Thoracic aorta (tissue), 2 donors: Measurements from ENCODE around the gene NME8. TPM values are rescaled to one million over a fixed set of nuclear protein-coding genes. Genes with fewer than 3 reads are reported as not detected.
"Not testable (repeated sequence)": the region's sequence is repeated elsewhere in the genome, so short reads cannot be mapped to it uniquely, and the experiment has no call there.

Source experiments
- ATAC-seq: fragments of 150-250 bp; one replicate; pipeline ENCODE4 v1.8.0; 2017; ENCODE audit warnings: low read depth; ENCODE audit not compliant: insufficient number of reproducible peaks, low FRiP score
- DNase-seq: peaks from one replicate; pipeline ENCODE4 v3.0.0-alpha.2; 2020; ENCODE audit warnings: low spot score
- H3K27ac ChIP-seq, 2 donors: fragments of 200-600 bp; sonication (generic); 1 replicate in 1 of 2; 2 replicates in 1 of 2; pipeline ENCODE4 v1.5.1; 2016; ENCODE audit warnings: mild to moderate bottlenecking in 2 of 2, moderate library complexity in 2 of 2
- H3K27me3 ChIP-seq: fragments of 200-600 bp; sonication (generic); replicated peaks from 2 replicates; pipeline ENCODE4 v1.6.0; 2016; ENCODE audit warnings: mild to moderate bottlenecking; ENCODE audit not compliant: insufficient read depth
- H3K36me3 ChIP-seq: fragments of 200-600 bp; sonication (generic); one replicate; pipeline ENCODE4 v1.5.1; 2016
- H3K4me1 ChIP-seq, 2 donors: fragments of 200-600 bp; sonication (generic); 1 replicate in 1 of 2; 2 replicates in 1 of 2; pipeline versions ENCODE4 v1.5.1 to v1.6.0; 2016; ENCODE audit warnings: low read depth in 2 of 2, mild to moderate bottlenecking in 1 of 2; ENCODE audit not compliant: control insufficient read depth in 1 of 2
- H3K4me3 ChIP-seq: fragments of 200-600 bp; sonication (generic); 2 replicates; pipeline ENCODE4 v1.5.1; 2016; ENCODE audit warnings: mild to moderate bottlenecking
- H3K9me3 ChIP-seq: fragments of 200-600 bp; sonication (generic); 2 replicates; pipeline ENCODE4 v1.5.1; 2016
- total RNA-seq, 2 donors: library from RNA; depleted of rRNA; stranded (reverse); fragments of >200 nt; gene quantifications; one replicate each; pipeline versions ENCODE4 v1.1.0 to v1.2.3, GENCODE V29; 2016
- TF ChIP-seq, protein P1 (sequence below): fragments of 200-600 bp; sonication (generic); IDR thresholded peaks from one replicate; pipeline ENCODE4 v1.5.1; 2019; ENCODE audit warnings: antibody characterized with exemption

Gene NME8, protein sequence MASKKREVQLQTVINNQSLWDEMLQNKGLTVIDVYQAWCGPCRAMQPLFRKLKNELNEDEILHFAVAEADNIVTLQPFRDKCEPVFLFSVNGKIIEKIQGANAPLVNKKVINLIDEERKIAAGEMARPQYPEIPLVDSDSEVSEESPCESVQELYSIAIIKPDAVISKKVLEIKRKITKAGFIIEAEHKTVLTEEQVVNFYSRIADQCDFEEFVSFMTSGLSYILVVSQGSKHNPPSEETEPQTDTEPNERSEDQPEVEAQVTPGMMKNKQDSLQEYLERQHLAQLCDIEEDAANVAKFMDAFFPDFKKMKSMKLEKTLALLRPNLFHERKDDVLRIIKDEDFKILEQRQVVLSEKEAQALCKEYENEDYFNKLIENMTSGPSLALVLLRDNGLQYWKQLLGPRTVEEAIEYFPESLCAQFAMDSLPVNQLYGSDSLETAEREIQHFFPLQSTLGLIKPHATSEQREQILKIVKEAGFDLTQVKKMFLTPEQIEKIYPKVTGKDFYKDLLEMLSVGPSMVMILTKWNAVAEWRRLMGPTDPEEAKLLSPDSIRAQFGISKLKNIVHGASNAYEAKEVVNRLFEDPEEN
- not detected for total RNA-seq

DNA sequence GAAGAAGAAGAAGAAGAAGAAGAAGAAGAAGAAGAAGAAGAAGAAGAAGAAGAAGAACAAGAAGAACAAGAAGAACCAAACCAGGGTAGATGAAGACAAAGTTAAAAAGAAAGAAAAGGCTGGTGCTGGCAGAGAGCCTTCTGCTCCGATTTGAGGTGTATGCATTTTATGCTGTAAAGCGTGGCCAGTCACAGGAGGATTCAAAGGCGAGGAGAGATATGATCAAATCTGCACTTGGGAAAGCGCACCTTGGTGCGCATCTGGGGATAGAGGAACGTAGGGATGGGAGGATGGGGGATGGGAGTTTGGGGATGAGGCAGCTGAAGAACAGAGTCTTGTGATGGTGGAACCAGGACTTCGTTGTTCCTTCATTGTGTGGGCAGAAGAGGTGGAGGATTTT lies at the start of gene NME8:
Gene NME8 (plus strand): TSS at position 301 of the 400 bp plus-strand sequence. CDS start 1,670 bp downstream, outside the sequence.
- no peak within 1 kb of the TSS for H3K27ac ChIP-seq
- TF ChIP-seq, protein P1, sequence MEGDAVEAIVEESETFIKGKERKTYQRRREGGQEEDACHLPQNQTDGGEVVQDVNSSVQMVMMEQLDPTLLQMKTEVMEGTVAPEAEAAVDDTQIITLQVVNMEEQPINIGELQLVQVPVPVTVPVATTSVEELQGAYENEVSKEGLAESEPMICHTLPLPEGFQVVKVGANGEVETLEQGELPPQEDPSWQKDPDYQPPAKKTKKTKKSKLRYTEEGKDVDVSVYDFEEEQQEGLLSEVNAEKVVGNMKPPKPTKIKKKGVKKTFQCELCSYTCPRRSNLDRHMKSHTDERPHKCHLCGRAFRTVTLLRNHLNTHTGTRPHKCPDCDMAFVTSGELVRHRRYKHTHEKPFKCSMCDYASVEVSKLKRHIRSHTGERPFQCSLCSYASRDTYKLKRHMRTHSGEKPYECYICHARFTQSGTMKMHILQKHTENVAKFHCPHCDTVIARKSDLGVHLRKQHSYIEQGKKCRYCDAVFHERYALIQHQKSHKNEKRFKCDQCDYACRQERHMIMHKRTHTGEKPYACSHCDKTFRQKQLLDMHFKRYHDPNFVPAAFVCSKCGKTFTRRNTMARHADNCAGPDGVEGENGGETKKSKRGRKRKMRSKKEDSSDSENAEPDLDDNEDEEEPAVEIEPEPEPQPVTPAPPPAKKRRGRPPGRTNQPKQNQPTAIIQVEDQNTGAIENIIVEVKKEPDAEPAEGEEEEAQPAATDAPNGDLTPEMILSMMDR, result no peak
- ATAC-seq (no peak), DNase-seq (no peak)
- no peak within 1 kb of the TSS for H3K4me3 ChIP-seq
- H3K27me3 ChIP-seq, result no peaks in the 10 kb centered on the region
- no peaks in the 10 kb centered on the region for H3K9me3 ChIP-seq
- no peaks in the 10 kb centered on the region for H3K4me1 ChIP-seq
- no peaks in the 10 kb centered on the region for H3K36me3 ChIP-seq

DNA sequence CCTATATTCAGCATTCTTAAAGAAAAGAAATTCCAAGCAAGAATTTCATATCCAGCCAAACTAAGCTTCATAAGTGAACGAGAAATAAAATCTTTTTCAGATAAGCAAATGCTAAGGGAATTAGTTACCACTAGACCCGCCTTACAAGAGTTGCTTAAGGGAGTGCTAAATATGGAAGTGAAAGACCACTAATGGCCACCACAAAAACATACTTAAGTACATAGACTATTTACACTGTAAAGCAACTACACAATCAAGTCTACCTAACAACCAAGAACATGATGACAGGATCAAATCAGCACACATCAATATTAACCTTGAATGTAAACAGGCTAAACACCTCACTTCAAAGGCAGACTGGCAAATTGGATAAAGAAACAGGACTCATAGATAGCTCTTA lies 42.2 kb upstream of the NME8 start:
- H3K36me3 ChIP-seq, result no peaks in the 10 kb centered on the region
- no peaks in the 10 kb centered on the region for H3K9me3 ChIP-seq
- H3K27me3 ChIP-seq, result no peaks in the 10 kb centered on the region
- H3K4me1 ChIP-seq, result no peaks in the 10 kb centered on the region
- H3K4me3 ChIP-seq, result no peak overlapping the region
- ATAC-seq (no peak), DNase-seq (no peak)
- H3K27ac ChIP-seq, result no peak overlapping the region
- TF ChIP-seq, protein P1, result no peak

DNA sequence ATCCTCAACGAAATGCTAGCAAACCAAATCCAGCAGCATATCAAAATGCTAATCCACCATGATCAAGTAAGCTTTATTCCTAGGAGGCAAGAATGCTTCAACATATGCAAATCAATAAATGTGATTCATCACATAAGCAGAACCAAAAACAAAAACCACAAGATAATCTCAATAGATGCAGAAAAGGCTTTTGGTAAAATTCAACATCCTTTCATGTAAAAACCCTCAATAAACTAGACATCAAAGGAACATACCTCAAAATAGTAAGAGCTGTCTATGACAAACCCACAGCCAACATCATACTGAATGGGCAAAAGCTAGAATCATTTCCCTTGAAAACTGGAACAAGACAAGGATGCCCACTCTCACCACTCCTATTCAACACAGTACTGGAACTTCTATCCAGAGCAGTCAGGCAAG lies 36.2 kb upstream of the NME8 start:
- DNase-seq, H3K27ac ChIP-seq, H3K27me3 ChIP-seq, H3K9me3 ChIP-seq, H3K4me3 ChIP-seq, H3K4me1 ChIP-seq, H3K36me3 ChIP-seq, ATAC-seq: not testable (repeated sequence)

DNA sequence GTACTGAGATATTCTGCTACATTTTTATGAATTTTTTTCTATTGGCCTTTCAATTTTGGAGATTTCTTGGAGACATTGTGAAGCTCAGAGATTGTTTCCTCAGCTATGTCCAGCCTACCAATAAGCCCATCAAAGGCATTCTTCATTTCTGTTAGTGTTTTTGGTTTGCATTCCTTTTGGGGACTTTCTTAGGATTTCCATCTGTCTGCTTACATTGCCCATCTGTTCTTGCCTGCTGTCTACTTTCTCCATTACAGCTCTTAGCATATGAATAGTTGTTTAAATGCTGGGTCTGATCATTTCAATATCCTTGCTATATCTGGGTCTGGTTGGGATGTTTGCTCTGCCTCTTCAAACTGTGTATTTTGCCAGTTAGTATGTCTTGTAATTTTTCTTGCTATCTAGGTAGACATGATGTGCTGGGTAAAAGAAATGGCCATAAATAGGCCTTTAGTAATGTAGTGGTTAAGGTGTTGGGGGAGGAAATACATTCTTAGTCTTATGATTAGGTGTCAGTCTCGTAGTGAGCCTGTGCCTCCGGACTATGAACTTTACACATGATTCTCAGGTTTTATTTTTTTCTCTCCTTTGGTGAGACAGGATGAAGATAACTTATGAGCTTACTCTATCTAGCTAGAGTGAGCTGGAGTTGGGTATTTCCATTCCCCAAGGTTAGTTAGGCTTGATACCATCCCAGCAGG lies 32.6 kb upstream of the NME8 start:
- TF ChIP-seq, protein P1, result no peak
- H3K27ac ChIP-seq, result no peak overlapping the region
- DNase-seq (no peak), ATAC-seq (no peak)
- peaks cover 2% of the 10 kb centered on the region for H3K9me3 ChIP-seq
- H3K4me3 ChIP-seq, result no peak overlapping the region
- no peaks in the 10 kb centered on the region for H3K36me3 ChIP-seq
- no peaks in the 10 kb centered on the region for H3K4me1 ChIP-seq
- H3K27me3 ChIP-seq, result no peaks in the 10 kb centered on the region

DNA sequence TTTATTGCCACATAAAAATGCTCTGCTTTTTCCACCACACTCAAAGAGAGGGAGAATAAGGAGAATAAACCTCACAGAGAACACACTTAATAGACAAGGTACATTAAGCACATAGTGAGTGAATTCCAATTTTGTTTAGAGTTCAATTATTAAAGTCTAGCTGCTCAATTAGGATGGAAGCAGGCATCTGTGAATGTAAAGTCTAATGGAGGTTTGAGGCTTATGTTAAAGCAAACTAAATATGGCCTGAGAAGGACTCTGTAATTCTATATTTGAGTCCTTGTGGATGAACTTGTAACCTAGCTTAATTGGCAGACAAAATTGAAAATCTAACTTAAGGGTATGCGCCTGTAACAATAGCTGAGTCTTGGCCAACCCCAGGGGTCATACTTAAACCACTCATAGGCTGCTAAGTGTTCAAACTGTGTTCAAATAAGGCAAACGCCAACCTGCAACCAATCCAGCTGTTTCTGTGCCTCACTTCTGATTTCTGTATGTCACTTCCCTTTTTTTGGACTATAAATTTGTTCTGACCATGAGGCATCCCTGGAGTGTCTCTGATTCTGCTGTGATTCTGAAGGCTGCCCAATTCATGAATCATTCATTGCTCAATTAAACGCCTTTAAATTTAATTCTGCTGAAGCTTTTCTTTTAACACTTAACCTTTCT lies 31.3 kb upstream of the NME8 start:
- Histone ChIP-seq H3K4me1 (no peaks in the 10 kb centered on the region), H3K4me3 (no peak overlapping the region), H3K27ac (no peak overlapping the region), H3K36me3 (no peaks in the 10 kb centered on the region), H3K9me3 (peaks cover 2% of the 10 kb centered on the region), H3K27me3 (no peaks in the 10 kb centered on the region)
- TF ChIP-seq, protein P1, result no peak
- ATAC-seq (no peak), DNase-seq (no peak)
